Measurements from ENCODE around the gene METAP2. TPM values are rescaled to one million over a fixed set of nuclear protein-coding genes. Genes with fewer than 3 reads are reported as not detected.
"Not testable (repeated sequence)": the region's sequence is repeated elsewhere in the genome, so short reads cannot be mapped to it uniquely, and the experiment has no call there.

Gene METAP2
- total RNA-seq, 2 experiments from 2014 or later = 68.0 to 72.5 TPM

DNA sequence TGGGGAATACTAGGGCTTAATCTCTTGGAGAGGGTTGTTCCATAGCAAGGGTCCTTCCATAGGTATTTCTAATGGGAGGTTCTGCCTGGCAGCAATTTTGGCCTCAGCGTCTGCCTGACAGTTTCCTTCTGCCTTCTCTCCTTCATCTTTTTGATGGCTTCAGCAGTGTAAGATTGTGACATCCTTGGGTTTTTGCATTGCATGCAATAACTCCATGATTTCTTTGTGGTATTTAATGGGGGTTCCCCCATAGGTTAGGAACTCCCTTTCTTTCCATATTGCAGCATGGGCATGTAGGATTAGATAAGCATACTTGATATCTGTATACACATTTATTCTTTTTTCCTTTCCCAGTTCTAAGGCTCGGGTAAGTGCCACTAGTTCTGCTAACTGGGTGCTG, 21.5 kb upstream of the METAP2 start:
- H3K9me3 Mint-ChIP-seq = peaks cover 14% of the 10 kb centered on the region
- H3K4me3 Mint-ChIP-seq; POLR2A ChIA-PET; H3K27me3 Mint-ChIP-seq; CTCF ChIA-PET; H3K4me1 Mint-ChIP-seq; DNase-seq; H3K36me3 Mint-ChIP-seq (ENCODE audit: low read depth); H3K27ac Mint-ChIP-seq: not testable (repeated sequence)

DNA sequence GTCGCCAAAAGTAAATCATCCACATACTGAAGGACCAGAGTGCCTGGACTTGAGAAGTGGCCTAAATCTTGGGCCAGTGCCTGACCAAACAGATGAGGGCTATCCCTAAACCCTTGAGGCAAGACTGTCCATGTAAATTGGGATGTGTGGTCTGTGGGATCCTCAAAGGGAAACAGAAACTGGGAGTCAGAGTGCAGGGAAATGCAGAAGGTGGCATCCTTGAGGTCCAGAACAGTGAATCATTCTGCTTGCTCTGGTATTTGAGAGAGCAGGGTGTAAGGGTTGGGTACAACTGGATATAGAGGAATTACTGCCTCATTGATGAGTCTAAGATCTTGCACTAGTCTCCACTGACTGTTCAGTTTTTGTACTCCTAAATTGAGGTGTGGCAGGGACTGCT, 20.1 kb upstream of the METAP2 start:
- H3K27me3 Mint-ChIP-seq, CTCF ChIA-PET, H3K4me1 Mint-ChIP-seq: not testable (repeated sequence)

DNA sequence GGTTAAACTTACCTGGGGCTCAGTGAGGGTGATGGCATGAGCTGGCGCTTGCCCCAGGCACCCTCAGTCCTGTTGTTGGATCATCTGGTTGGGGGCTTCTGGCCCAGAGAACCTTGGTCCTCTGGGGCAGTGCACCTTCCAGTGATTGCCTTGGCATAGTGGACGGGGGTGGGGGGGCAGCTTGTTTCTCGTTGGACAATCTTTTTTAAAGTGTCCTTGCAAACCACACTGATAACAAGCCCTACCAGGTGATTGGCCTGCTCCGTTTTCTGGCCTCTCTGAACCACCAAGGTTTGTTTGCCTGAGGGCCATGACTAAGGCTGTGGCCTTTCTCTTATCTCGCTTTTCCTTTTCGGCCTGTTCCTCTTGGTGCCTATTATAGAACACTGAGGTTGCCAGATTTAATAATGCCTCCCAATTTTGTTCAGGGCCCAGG, 19.2 kb upstream of the METAP2 start:
- H3K36me3 Mint-ChIP-seq (ENCODE audit: low read depth); DNase-seq; H3K27me3 Mint-ChIP-seq; POLR2A ChIA-PET; H3K4me3 Mint-ChIP-seq; CTCF ChIA-PET; H3K4me1 Mint-ChIP-seq; H3K27ac Mint-ChIP-seq: not testable (repeated sequence)
- H3K9me3 Mint-ChIP-seq = peaks cover 25% of the 10 kb centered on the region

More for the DNA sequence above, 20.1 kb upstream of the METAP2 start:
- H3K9me3 Mint-ChIP-seq = peaks cover 25% of the 10 kb centered on the region
- H3K4me3 Mint-ChIP-seq; H3K36me3 Mint-ChIP-seq (ENCODE audit: low read depth); H3K27ac Mint-ChIP-seq; POLR2A ChIA-PET; DNase-seq: not testable (repeated sequence)

DNA sequence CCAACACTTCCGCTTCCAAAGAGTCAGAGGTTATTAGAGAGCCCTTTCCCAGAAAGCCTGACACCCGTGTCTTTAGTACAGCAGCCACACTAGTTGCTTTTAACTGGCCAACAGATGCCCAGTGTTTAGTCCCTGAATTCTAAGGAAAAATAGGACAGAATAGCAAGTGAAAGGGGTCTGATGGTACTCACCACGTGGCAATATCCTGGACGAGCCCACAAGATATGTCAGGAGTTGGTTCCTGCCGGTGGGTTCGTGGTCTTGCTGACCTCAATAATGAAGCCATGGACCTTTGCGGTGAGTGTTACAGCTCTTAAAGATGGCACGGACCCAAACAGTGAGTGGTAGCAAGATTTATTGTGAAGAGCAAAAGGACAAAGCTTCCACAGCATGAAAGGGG, 16.3 kb upstream of the METAP2 start:
- POLR2A ChIA-PET; H3K36me3 Mint-ChIP-seq (ENCODE audit: low read depth); H3K4me1 Mint-ChIP-seq; H3K4me3 Mint-ChIP-seq; H3K27ac Mint-ChIP-seq; DNase-seq; CTCF ChIA-PET; H3K27me3 Mint-ChIP-seq: not testable (repeated sequence)
- peaks cover 25% of the 10 kb centered on the region for H3K9me3 Mint-ChIP-seq

DNA sequence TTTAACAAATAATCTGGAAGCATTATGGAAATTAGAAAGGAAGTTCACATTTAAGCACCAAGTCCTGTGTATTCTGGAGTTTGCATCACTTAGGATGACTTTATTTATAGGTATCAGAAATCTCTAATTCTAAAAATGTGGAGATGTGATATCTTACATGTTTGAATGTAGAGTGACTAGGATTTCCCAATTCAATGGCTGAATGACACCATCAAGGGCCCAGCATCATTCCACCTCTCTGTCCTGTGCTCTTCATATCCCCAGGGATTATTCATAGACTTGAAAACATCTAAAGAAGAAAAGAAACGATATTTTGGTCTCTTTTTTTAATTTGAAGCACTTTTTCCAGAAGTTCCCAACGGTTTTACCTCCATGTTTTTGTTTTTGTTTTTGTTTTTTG, 15.2 kb upstream of the METAP2 start:
- H3K27me3 Mint-ChIP-seq = peaks cover 2% of the 10 kb centered on the region
- no peaks in the 10 kb centered on the region for H3K36me3 Mint-ChIP-seq (ENCODE audit: low read depth)
- CTCF ChIA-PET = interaction anchor here (0.6 kb wide), 1 partner anchor 35 kb away, joined by 4 read pairs; no protein-coding TSS in a partner anchor
- POLR2A ChIA-PET = no interaction called here
- no peaks in the 10 kb centered on the region for H3K4me1 Mint-ChIP-seq
- no peak overlapping the region for H3K4me3 Mint-ChIP-seq
- peaks cover 25% of the 10 kb centered on the region for H3K9me3 Mint-ChIP-seq
- no peak for DNase-seq
- H3K27ac Mint-ChIP-seq = no peak overlapping the region

DNA sequence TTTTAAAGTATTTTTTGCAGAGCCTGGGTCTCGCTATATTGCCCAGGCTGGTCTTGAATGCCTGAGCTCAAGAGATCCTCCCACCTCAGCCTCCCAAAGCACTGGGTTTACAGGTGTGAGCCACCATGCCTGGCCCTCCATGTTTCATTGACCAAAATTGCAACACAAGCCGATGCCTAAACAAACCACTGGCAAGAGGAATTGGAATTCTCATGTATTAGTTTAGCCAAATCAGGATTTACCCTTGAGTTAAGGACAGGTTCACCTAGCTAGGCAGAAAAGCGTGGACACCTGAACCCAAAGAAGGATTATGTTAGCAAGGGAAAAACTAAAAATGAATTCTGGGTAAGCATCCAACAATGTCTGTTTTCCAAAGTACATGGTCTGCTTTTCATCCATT, 14.6 kb upstream of the METAP2 start:
- POLR2A ChIA-PET = no interaction called here
- CTCF ChIA-PET = no interaction called here
- Mint-ChIP-seq H3K27me3 (peaks cover 2% of the 10 kb centered on the region), H3K9me3 (peaks cover 25% of the 10 kb centered on the region), H3K36me3 (ENCODE audit: low read depth) (no peaks in the 10 kb centered on the region), H3K4me3 (no peak overlapping the region), H3K4me1 (no peaks in the 10 kb centered on the region), H3K27ac (no peak overlapping the region)
- DNase-seq = no peak

DNA sequence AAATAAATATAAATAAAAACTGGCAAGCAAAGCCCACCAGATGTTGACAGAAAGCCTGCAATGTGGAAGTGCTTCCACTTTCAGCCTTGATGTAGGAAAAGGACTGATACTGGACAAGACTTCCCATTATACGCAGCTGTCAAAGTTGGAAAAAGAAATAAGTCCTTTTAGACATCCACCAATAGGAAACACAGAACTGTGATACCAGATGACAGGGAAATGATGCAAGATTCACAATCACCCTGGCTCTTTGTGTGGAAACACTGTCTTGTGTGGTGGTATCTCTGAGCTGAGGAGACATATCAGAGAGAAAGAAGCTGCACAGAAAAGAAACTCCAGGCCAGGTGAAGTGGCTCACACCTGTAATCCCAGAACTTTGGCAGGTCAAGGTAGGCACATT, 13.8 kb upstream of the METAP2 start:
- no peak for DNase-seq
- peaks cover 2% of the 10 kb centered on the region for H3K27me3 Mint-ChIP-seq
- ChIA-PET POLR2A (no interaction called here), CTCF (interaction anchor here (1.6 kb wide), 1 partner anchor 13 kb away, joined by 4 read pairs; no protein-coding TSS in a partner anchor)
- H3K27ac Mint-ChIP-seq = no peak overlapping the region
- no peak overlapping the region for H3K4me3 Mint-ChIP-seq
- H3K4me1 Mint-ChIP-seq = no peaks in the 10 kb centered on the region
- H3K9me3 Mint-ChIP-seq = peaks cover 25% of the 10 kb centered on the region
- H3K36me3 Mint-ChIP-seq (ENCODE audit: low read depth) = no peaks in the 10 kb centered on the region

DNA sequence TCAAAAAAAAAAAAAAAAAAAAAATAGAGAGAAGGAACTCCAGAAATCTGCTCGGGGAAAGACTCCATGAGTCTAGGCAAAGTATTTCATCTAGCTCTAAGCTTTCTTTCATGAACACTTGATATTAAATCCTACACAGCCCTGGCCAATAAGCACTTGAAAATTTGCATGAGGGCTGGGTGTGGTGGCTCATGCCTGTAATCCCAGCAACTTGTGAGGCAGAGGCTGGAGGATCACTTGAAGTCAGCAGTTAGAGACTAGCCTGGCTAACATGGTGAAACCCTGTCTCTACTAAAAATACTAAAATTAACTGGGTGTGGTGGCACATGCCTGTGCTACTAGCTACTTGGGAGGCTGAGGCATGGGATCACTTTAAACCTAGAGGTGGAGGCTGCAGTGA, 13.1 kb upstream of the METAP2 start:
- H3K27ac Mint-ChIP-seq = no peak overlapping the region
- ChIA-PET POLR2A (no interaction called here), CTCF (interaction anchor here (0.5 to 1.6 kb wide), 3 partner anchors 13 to 22 kb away, joined by 3 to 4 read pairs (median 3); no protein-coding TSS in a partner anchor)
- no peak overlapping the region for H3K4me3 Mint-ChIP-seq
- no peaks in the 10 kb centered on the region for H3K4me1 Mint-ChIP-seq
- H3K9me3 Mint-ChIP-seq = peaks cover 22% of the 10 kb centered on the region
- no peaks in the 10 kb centered on the region for H3K36me3 Mint-ChIP-seq (ENCODE audit: low read depth)
- H3K27me3 Mint-ChIP-seq = peaks cover 2% of the 10 kb centered on the region
- no peak for DNase-seq

DNA sequence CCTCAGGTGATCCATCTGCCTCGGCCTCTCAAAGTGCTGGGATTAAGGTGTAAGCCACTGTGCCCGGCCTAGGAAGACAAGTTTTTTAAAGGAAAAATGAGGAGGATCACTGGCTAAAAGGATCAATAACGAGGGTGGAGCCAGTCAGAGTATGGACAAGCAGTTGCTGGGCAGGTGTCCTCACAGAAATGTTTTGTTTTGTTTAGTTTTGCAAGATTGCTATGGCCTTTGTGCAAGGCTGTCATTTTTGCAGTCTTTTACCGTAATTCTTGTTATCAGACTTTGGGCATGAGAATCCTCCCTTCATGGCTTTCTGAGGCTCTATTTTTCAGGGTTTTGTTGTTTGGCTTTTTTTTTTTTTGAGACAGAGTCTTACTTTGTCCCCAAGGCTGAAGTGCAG, 11.9 kb upstream of the METAP2 start:
- ChIA-PET POLR2A (no interaction called here), CTCF (no interaction called here)
- no peak for DNase-seq
- Mint-ChIP-seq H3K27ac (no peak overlapping the region), H3K4me1 (no peaks in the 10 kb centered on the region), H3K36me3 (ENCODE audit: low read depth) (no peaks in the 10 kb centered on the region), H3K4me3 (no peak overlapping the region), H3K27me3 (peaks cover 2% of the 10 kb centered on the region), H3K9me3 (peaks cover 15% of the 10 kb centered on the region)

DNA sequence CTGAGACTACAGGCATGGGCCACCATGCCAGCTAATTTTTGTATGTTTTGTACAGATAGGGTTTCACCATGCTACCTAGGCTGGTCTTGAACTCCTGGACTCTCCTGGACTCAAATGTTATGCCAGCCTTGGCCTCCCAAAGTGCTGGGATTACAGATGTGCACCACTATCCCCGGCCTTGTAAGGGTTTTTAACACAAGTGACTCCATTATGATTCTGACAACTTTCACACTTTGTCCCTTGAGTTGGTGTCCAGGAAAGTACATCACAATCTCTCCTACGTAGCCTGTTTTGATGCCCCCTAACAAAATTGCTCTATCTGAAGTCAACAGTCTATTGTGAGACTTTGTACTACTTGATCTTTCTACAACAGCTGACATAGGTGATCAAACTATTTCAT, 11.4 kb upstream of the METAP2 start:
- Mint-ChIP-seq H3K4me1 (no peaks in the 10 kb centered on the region), H3K27me3 (peaks cover 2% of the 10 kb centered on the region), H3K27ac (no peak overlapping the region), H3K36me3 (ENCODE audit: low read depth) (no peaks in the 10 kb centered on the region), H3K4me3 (no peak overlapping the region), H3K9me3 (peaks cover 10% of the 10 kb centered on the region)
- ChIA-PET POLR2A (no interaction called here), CTCF (no interaction called here)
- DNase-seq = no peak

DNA sequence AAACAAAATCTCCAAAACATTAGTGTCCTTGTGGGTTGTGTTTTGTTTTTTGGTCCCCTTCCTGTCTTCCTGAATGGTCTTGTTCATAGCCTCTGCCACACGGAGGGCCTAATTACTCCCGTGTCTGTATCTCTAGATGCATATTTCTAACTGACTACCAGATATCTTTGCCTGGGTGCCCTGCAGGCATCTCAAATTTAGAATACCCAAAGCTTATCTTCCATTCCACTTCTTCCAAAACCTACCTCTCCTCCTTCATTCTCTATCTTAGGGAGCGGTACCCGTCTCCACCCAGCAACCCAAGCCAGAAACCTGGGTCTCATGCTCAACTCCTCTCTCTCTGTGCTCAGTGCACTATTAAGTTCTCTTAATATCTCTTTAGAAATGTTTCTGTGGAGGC, 10.9 kb upstream of the METAP2 start:
- no peak overlapping the region for H3K27ac Mint-ChIP-seq
- peaks cover 6% of the 10 kb centered on the region for H3K9me3 Mint-ChIP-seq
- no peaks in the 10 kb centered on the region for H3K4me1 Mint-ChIP-seq
- ChIA-PET CTCF (no interaction called here), POLR2A (no interaction called here)
- peaks cover 2% of the 10 kb centered on the region for H3K27me3 Mint-ChIP-seq
- no peak overlapping the region for H3K4me3 Mint-ChIP-seq
- no peak for DNase-seq
- no peaks in the 10 kb centered on the region for H3K36me3 Mint-ChIP-seq (ENCODE audit: low read depth)

DNA sequence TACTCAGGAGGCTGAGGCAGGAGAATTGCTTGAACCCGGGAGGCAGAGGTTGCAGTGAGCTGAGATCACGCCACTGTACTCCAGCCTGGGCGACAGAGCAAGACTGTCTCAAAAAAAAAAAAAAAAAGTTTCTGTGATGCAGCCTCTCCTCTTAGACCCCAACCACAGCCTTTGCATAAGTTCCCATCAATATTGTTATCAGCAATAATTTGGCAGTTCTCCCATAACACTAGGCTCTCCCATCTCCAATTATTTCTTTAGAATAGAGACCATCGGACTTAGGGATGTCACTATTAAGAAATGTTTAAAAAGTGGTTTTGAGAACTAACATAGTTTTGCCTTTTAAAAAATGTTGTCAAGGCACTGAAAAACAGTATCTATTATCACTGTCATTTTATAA, 10.2 kb upstream of the METAP2 start:
- H3K27ac Mint-ChIP-seq; H3K4me1 Mint-ChIP-seq; H3K9me3 Mint-ChIP-seq; H3K27me3 Mint-ChIP-seq; H3K36me3 Mint-ChIP-seq (ENCODE audit: low read depth); POLR2A ChIA-PET; DNase-seq; H3K4me3 Mint-ChIP-seq: not testable (repeated sequence)
- CTCF ChIA-PET = interaction anchor here (1.6 kb wide), 1 partner anchor 10 kb away, joined by 5 read pairs; the partner anchor contains the start of gene METAP2

DNA sequence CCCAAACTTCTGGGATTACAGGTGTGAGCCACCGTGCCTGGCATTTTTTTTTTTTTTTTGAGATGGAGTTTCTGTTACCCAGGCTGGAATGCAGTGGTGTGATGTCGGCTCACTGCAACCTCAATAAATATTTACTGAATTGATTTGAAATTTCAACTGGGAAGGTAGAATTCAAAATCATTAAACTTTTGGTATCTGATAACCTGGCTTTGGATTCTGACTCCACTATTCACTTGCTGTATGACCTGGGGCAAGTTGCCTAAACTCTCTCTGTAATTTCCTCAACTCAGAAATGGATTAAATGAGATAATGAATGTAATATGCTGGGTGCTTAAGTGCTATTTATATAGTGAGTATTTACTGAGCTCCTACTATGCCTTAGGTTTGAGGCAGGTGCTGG, 8.7 kb upstream of the METAP2 start:
- ChIA-PET CTCF (interaction anchor here (1.6 kb wide), 1 partner anchor 9 kb away, joined by 5 read pairs; the partner anchor contains the start of gene METAP2), POLR2A (no interaction called here)
- Mint-ChIP-seq H3K27ac (no peak overlapping the region), H3K4me3 (no peak overlapping the region), H3K36me3 (ENCODE audit: low read depth) (no peaks in the 10 kb centered on the region), H3K27me3 (no peaks in the 10 kb centered on the region), H3K9me3 (no peaks in the 10 kb centered on the region), H3K4me1 (no peaks in the 10 kb centered on the region)
- DNase-seq = no peak

DNA sequence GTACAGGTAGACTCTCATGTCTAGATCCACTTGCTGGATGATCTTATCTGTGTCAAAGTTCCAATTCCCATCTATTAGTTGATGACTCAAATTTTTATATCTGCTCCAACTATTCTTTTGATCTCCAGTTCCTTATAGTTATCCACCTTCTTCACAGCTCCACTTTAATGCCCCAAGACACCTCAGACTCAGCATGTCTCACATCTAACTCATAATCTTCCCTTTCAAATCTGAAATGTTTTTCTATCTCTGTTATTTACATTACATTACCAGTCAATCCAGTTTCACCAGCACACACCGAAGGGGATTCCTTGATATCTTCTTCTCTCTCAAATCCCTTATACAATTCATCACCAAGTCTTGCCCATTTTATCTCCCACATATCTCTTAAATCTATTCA, 3.7 kb upstream of the METAP2 start:
- CTCF ChIA-PET = no interaction called here
- no peak for DNase-seq
- no peaks in the 10 kb centered on the region for H3K9me3 Mint-ChIP-seq
- H3K4me1 Mint-ChIP-seq = peaks cover 16% of the 10 kb centered on the region
- H3K36me3 Mint-ChIP-seq (ENCODE audit: low read depth) = peaks cover 5% of the 10 kb centered on the region
- POLR2A ChIA-PET = no interaction called here
- no peaks in the 10 kb centered on the region for H3K27me3 Mint-ChIP-seq
- H3K4me3 Mint-ChIP-seq = no peak overlapping the region
- H3K27ac Mint-ChIP-seq = no peak overlapping the region
